Caco-2 (cell line): Measurements from ENCODE around the gene ZNF813. TPM values are rescaled to one million over a fixed set of nuclear protein-coding genes. Genes with fewer than 3 reads are reported as not detected.

Experiments used
- BruUV-seq: library from RNA; stranded (reverse); fragments of 400-500 nt; replicated peaks from 2 replicates; lab custom pipeline; 2021; lab: Mats Ljungman, UMichigan
- CTCF ChIA-PET: fragments of 300-600 bp; sonication (Branson Sonifier 250); formaldehyde crosslinking; loops from one replicate; lab custom pipeline; 2022; ENCODE audit warnings: antibody characterized with exemption; lab: Charles Lee
- POLR2A ChIA-PET: fragments of 300-600 bp; sonication (Branson Sonifier 250); formaldehyde crosslinking; loops from one replicate; lab custom pipeline; 2022; ENCODE audit warnings: antibody characterized with exemption; lab: Charles Lee
- DNase-seq, 2 experiments: peaks; one replicate each; pipeline versions ENCODE4 v3.0.0 to v3.0.0-alpha.2; 2020 to 2022
- H3K27me3 ChIP-seq: replicated peaks from 2 replicates; pipeline ENCODE4 v1.6.0; 2011; ENCODE audit warnings: low read length; ENCODE audit not compliant: control insufficient read depth, insufficient read depth
- H3K36me3 ChIP-seq: 2 replicates; pipeline ENCODE4 v1.5.1; 2011; ENCODE audit warnings: low read length; ENCODE audit not compliant: control insufficient read depth, insufficient read depth
- H3K4me1 ChIP-seq: fragments of 250-450 bp; sonication (Bioruptor Pico); 2 replicates; pipeline ENCODE4 v1.5.1; 2020; ENCODE audit warnings: mild to moderate bottlenecking
- H3K4me3 ChIP-seq: 2 replicates; pipeline ENCODE4 v1.5.1; 2011; ENCODE audit warnings: low read depth, mild to moderate bottlenecking, control low read depth, low read length
- H3K9me3 ChIP-seq: fragments of 250-450 bp; sonication (Bioruptor Pico); 2 replicates; pipeline ENCODE4 v1.5.1; 2020; ENCODE audit warnings: mild to moderate bottlenecking, moderate library complexity
- H3K27ac Mint-ChIP-seq: one replicate; pipeline ENCODE4 v1.8.0; 2022; ENCODE audit warnings: mixed read lengths; ENCODE audit not compliant: unreplicated experiment
- H3K27me3 Mint-ChIP-seq: one replicate; pipeline ENCODE4 v1.8.0; 2022; ENCODE audit warnings: mixed read lengths; ENCODE audit not compliant: insufficient read depth, unreplicated experiment
- H3K36me3 Mint-ChIP-seq: one replicate; pipeline ENCODE4 v1.8.0; 2022; ENCODE audit warnings: mild to moderate bottlenecking, mixed read lengths; ENCODE audit not compliant: insufficient read depth, unreplicated experiment
- H3K4me1 Mint-ChIP-seq: one replicate; pipeline ENCODE4 v1.8.0; 2022; ENCODE audit warnings: low read depth, mixed read lengths; ENCODE audit not compliant: unreplicated experiment
- H3K4me3 Mint-ChIP-seq: one replicate; pipeline ENCODE4 v1.8.0; 2022; ENCODE audit warnings: mild to moderate bottlenecking, moderate library complexity, mixed read lengths; ENCODE audit not compliant: unreplicated experiment
- H3K9me3 Mint-ChIP-seq: one replicate; pipeline ENCODE4 v1.8.0; 2022; ENCODE audit warnings: mixed read lengths; ENCODE audit not compliant: unreplicated experiment
- CTCF ChIP-seq, 2 experiments: fragments of 200-600 bp in 1 of 2; IDR thresholded peaks; 1 replicate in 1 of 2; 2 replicates in 1 of 2; pipeline versions ENCODE4 v1.5.1 to v1.8.0; 2011 to 2022; ENCODE audit warnings: antibody characterized with exemption in 1 of 2, control low read depth in 1 of 2, inconsistent platforms in 1 of 2, low read depth in 1 of 2, low read length in 1 of 2, mild to moderate bottlenecking in 1 of 2, moderate library complexity in 1 of 2; ENCODE audit not compliant: insufficient read depth in 1 of 2, severe bottlenecking in 1 of 2, unreplicated experiment in 1 of 2
- intact Hi-C: fragments of 100-400 bp; cut with micrococcal nuclease; formaldehyde crosslinking; loops from one replicate; pipeline ENCODE4 v1.10.0; 2022; ENCODE audit not compliant: unreplicated experiment
- total RNA-seq: library from RNA; stranded (reverse); gene quantifications from 2 replicates; pipeline ENCODE4 v1.2.3, GENCODE V29; 2022

The ZNF813 gene
- total RNA-seq, 1 experiment from 2014 or later: 7.9 TPM

DNA sequence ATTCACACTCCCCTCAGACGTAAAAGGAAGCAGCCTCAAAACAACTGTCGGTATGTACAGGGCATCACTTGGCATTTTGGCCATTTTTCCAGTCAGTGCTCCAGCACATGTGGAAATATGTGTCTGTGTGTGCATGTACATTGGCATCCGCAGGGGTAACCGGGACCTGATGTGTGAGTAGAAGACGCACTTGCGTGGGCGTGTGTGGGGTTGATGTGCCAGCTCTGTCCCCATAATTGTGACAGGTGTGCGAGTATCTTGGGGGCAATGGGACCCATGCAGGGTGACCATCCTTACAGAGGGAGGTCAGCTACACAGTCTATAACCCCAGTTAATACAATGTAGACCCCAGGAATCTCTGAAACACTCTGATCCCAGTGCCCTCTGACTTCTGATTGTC is 63.1 kb downstream of the ZNF813 start:
- no peak for DNase-seq
- Histone ChIP-seq H3K9me3 (peaks cover 11% of the 10 kb centered on the region), H3K4me3 (no peak overlapping the region), H3K4me1 (no peaks in the 10 kb centered on the region), H3K36me3 (no peaks in the 10 kb centered on the region), H3K27me3 (no peaks in the 10 kb centered on the region)
- intact Hi-C loops: no loop called here
- peaks cover 34% of the 10 kb centered on the region for H3K36me3 Mint-ChIP-seq
- H3K9me3 Mint-ChIP-seq: peaks cover 6% of the 10 kb centered on the region
- ChIA-PET CTCF (no interaction called here), POLR2A (no interaction called here)
- H3K27me3 Mint-ChIP-seq: no peaks in the 10 kb centered on the region
- no peak overlapping the region for H3K4me3 Mint-ChIP-seq
- BruUV-seq: no TSS peak
- no peak for TF ChIP-seq CTCF (IDR thresholded peaks at IDR 0.05; ENCODE audit: insufficient read depth in 1 of 2, low read depth in 1 of 2, low read length in 1 of 2, severe bottlenecking in 1 of 2, unreplicated experiment in 1 of 2)
- H3K4me1 Mint-ChIP-seq: no peaks in the 10 kb centered on the region
- no peak overlapping the region for H3K27ac Mint-ChIP-seq

GRCh38 chr19:53531457-53531856 is 63.9 kb downstream of the ZNF813 start:
- no peaks in the 10 kb centered on the region for H3K27me3 ChIP-seq
- POLR2A ChIA-PET: no interaction called here
- DNase-seq: no peak
- no peaks in the 10 kb centered on the region for H3K36me3 ChIP-seq
- Mint-ChIP-seq H3K4me3 (no peak overlapping the region), H3K27ac (no peak overlapping the region), H3K4me1 (no peaks in the 10 kb centered on the region), H3K36me3 (peaks cover 28% of the 10 kb centered on the region), H3K9me3 (no peaks in the 10 kb centered on the region), H3K27me3 (no peaks in the 10 kb centered on the region)
- H3K9me3 ChIP-seq: peaks cover 2% of the 10 kb centered on the region; the same call in 1 of the 2 replicates
- intact Hi-C loops: no loop called here
- H3K4me1 ChIP-seq: peaks cover 8% of the 10 kb centered on the region
- H3K4me3 ChIP-seq: no peak overlapping the region
- CTCF ChIA-PET: no interaction called here
- BruUV-seq: no TSS peak
- no peak for TF ChIP-seq CTCF (IDR thresholded peaks at IDR 0.05; ENCODE audit: insufficient read depth in 1 of 2, low read depth in 1 of 2, low read length in 1 of 2, severe bottlenecking in 1 of 2, unreplicated experiment in 1 of 2)

DNA sequence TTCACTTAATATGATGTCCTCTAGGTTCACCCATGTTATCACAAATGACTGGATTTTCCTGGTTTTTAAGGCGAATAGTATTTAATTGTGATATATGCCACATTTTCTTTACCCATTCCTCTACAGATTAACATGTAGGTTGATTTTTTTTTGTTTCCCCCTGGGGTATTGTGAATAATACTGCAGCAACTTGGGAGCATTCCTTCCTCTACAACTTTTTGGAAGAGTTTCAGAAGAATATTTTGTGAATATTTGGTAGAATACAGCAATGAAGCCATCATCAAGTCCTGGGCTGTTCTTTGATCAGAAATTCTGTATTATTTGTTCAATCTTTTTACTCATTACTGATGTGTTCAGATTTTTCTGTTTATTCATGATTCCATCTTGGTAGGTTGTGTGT is 64.8 kb downstream of the ZNF813 start:
- no TSS peak for BruUV-seq
- ChIA-PET POLR2A (no interaction called here), CTCF (no interaction called here)

More for the DNA sequence above, 64.8 kb downstream of the ZNF813 start:
- no peak for TF ChIP-seq CTCF (IDR thresholded peaks at IDR 0.05; ENCODE audit: insufficient read depth in 1 of 2, low read depth in 1 of 2, low read length in 1 of 2, severe bottlenecking in 1 of 2, unreplicated experiment in 1 of 2)
- no peaks in the 10 kb centered on the region for H3K9me3 ChIP-seq
- Mint-ChIP-seq H3K4me3 (no peak overlapping the region), H3K4me1 (no peaks in the 10 kb centered on the region), H3K9me3 (no peaks in the 10 kb centered on the region), H3K36me3 (peaks cover 31% of the 10 kb centered on the region), H3K27me3 (no peaks in the 10 kb centered on the region), H3K27ac (no peak overlapping the region)
- no peaks in the 10 kb centered on the region for H3K36me3 ChIP-seq
- intact Hi-C loops: no loop called here
- DNase-seq: no peak
- no peak overlapping the region for H3K4me3 ChIP-seq
- H3K27me3 ChIP-seq: no peaks in the 10 kb centered on the region
- H3K4me1 ChIP-seq: peaks cover 14% of the 10 kb centered on the region
